ENCODE results near the gene CCDC24. TPM values are rescaled to one million over a fixed set of nuclear protein-coding genes. Genes with fewer than 3 reads are reported as not detected.
A peak's percentile ranks its signal among the peaks of the same experiment; 100 is the strongest.

The CCDC24 gene
- total RNA-seq, 1 donor from 2014 or later, result 2.7 TPM

DNA sequence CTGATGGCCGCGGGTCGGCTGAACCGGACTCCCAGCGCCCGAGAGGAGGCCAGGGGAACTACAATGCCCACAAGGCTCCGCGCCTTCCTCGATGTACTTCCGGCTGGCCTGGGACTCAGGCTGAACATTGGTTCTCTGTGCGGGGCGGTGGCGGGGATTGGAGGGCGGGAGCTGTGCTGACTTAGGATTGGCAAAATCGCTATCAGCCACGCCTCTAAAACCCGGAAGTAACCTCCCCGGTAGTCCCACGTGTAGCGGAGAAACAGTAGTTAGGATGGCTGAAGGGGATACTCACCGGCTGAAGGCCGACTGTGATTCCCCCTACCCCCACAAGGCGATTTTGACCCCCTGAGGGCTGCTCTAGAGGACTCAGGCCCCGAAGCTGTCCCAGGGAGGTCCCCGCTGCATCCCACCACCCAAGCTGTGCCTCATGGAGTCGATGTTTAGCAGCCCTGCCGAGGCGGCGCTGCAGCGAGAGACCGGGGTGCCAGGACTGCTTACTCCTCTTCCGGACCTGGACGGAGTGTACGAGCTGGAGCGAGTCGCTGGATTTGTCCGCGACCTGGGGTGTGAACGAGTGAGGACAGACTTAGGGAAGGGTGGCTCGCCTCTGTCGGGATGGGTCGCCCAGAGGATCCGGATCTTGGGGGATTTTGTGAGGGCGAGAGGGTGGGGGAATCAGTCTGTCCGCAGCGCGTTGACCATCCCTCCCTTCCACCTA lies 21.5 kb upstream of the CCDC24 start, which contains the start of gene DPH2:
Gene DPH2 (plus strand): TSS at position 265 of the 721 bp plus-strand sequence. CDS start 166 bp downstream, at position 431.
- intact Hi-C loops (cut with micrococcal nuclease), result loop anchor here (1.0 to 10.0 kb wide), 6 partner anchors 24 to 1288 kb away; partner anchors contain the start of genes BTBD19, DYNLT4, ELOVL1 and IPO13
- Mint-ChIP-seq H3K27ac (peak within 1 kb of the TSS; percentile 46), H3K9me3 (no peaks in the 10 kb centered on the region), H3K27me3 (ENCODE audit: insufficient read depth) (peaks cover 1% of the 10 kb centered on the region), H3K36me3 (ENCODE audit: low read depth) (peaks cover 25% of the 10 kb centered on the region), H3K4me1 (ENCODE audit: low read depth) (peaks cover 32% of the 10 kb centered on the region), H3K4me3 (peak within 1 kb of the TSS; percentile 96)
- peak; percentile 87 for DNase-seq (ENCODE audit: low spot score)

DNA sequence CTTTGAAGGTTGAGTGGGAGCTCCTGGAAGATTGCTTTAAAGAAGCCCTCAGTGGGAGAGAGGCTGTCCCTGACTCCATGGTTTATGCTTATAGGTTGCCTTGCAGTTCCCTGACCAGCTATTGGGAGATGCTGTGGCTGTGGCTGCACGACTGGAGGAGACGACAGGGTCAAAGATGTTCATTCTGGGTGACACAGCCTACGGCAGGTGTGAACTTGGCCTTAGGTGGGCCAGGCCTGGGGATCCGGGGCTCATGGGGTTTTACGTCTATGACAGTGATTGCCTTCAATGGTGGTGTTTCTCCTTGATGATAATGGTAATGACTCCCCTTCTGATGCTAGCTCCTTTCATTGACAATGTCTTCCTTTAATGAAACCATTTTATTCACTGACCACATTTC lies 20.9 kb upstream of the CCDC24 start:
- no peaks in the 10 kb centered on the region for H3K9me3 Mint-ChIP-seq
- no peak for DNase-seq (ENCODE audit: low spot score)
- no peak overlapping the region for H3K27ac Mint-ChIP-seq
- H3K4me3 Mint-ChIP-seq, result peak overlapping the region; percentile 96
- peaks cover 1% of the 10 kb centered on the region for H3K27me3 Mint-ChIP-seq (ENCODE audit: insufficient read depth)
- peaks cover 25% of the 10 kb centered on the region for H3K36me3 Mint-ChIP-seq (ENCODE audit: low read depth)
- peaks cover 32% of the 10 kb centered on the region for H3K4me1 Mint-ChIP-seq (ENCODE audit: low read depth)
- intact Hi-C loops (cut with micrococcal nuclease), result loop anchor here (1.0 to 10.0 kb wide), 4 partner anchors 60 to 1288 kb away; partner anchors contain the start of genes BTBD19, DYNLT4, ELOVL1 and YBX1

DNA sequence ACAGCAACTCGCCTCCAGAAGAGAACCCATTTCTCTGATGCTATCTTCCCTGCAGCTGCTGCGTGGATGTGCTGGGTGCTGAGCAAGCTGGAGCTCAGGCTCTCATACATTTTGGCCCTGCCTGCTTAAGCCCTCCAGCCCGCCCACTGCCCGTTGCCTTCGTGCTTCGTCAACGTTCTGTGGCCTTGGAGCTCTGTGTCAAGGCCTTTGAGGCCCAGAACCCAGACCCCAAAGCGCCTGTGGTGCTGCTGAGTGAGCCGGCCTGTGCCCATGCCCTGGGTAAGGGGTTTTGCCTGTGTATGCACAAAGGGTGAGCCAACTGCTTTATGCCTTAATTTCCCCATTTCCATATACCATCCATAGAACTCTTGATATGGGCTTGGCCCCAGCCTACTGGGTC lies 20.5 kb upstream of the CCDC24 start:
- no peak for DNase-seq (ENCODE audit: low spot score)
- Mint-ChIP-seq H3K27me3 (ENCODE audit: insufficient read depth) (peaks cover 1% of the 10 kb centered on the region), H3K4me3 (peak overlapping the region; percentile 96), H3K36me3 (ENCODE audit: low read depth) (peaks cover 27% of the 10 kb centered on the region), H3K9me3 (no peaks in the 10 kb centered on the region), H3K4me1 (ENCODE audit: low read depth) (peaks cover 36% of the 10 kb centered on the region), H3K27ac (no peak overlapping the region)
- intact Hi-C loops (cut with micrococcal nuclease), result loop anchor here (1.0 to 10.0 kb wide), 4 partner anchors 59 to 1289 kb away; partner anchors contain the start of genes BTBD19, DYNLT4, ELOVL1 and YBX1

DNA sequence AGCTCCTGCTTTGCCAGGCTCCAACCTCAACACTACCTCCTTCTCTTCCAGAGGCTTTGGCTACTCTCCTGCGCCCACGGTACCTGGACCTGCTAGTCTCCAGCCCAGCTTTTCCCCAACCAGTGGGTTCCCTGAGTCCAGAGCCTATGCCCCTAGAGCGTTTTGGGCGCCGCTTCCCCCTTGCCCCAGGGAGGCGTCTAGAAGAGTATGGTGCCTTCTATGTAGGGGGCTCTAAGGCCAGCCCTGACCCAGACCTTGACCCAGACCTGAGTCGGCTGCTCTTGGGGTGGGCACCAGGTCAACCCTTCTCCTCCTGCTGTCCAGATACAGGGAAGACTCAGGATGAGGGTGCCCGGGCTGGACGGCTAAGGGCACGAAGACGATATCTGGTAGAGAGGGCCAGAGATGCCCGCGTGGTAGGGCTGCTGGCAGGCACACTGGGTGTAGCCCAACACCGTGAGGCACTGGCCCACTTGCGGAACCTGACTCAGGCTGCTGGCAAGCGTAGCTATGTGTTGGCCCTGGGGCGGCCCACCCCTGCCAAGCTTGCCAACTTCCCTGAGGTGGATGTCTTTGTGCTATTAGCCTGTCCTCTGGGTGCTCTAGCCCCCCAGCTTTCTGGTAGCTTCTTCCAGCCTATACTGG lies 19.9 kb upstream of the CCDC24 start:
- Mint-ChIP-seq H3K9me3 (no peaks in the 10 kb centered on the region), H3K4me1 (ENCODE audit: low read depth) (peaks cover 41% of the 10 kb centered on the region), H3K27ac (no peak overlapping the region), H3K27me3 (ENCODE audit: insufficient read depth) (peaks cover 1% of the 10 kb centered on the region), H3K4me3 (peak overlapping the region; percentile 96), H3K36me3 (ENCODE audit: low read depth) (peaks cover 31% of the 10 kb centered on the region)
- intact Hi-C loops (cut with micrococcal nuclease), result loop anchor here (5.0 to 10.0 kb wide), 3 partner anchors 607 to 1289 kb away; partner anchors contain the start of genes BTBD19, DYNLT4, ELOVL1 and YBX1
- no peak for DNase-seq (ENCODE audit: low spot score)

DNA sequence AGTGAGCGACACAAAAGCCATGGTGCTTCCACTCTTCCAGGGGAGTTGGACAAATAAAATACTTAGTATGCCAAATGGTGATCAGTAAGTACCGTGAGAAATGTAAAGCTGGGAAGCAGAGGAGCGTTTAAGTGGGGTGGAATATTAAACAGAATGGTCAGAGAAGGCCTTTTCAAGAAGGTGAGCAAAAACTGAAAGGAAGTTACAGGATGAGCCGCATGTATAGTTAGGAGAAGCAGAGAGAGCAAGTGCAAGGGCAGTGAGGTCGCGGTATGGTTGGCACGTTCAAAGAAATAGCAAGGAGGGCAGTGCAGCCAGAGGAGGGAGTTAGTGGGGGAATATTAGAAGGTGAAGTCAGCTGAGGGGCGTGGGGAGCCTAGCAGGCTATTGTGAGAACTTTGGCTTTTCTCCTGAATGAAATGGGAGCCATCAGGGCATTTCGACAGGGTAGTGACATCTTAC lies 17.4 kb upstream of the CCDC24 start:
- Mint-ChIP-seq H3K4me1 (ENCODE audit: low read depth) (peaks cover 65% of the 10 kb centered on the region), H3K27me3 (ENCODE audit: insufficient read depth) (peaks cover 1% of the 10 kb centered on the region), H3K9me3 (no peaks in the 10 kb centered on the region), H3K27ac (peak overlapping the region; percentile 89), H3K4me3 (peak overlapping the region; percentile 85), H3K36me3 (ENCODE audit: low read depth) (peaks cover 44% of the 10 kb centered on the region)
- DNase-seq (ENCODE audit: low spot score), result no peak
- intact Hi-C loops (cut with micrococcal nuclease), result loop anchor here (1.0 to 10.0 kb wide), 8 partner anchors 17 to 1292 kb away; partner anchors contain the start of genes BTBD19, CCDC24, DYNLT4 and ELOVL1

DNA sequence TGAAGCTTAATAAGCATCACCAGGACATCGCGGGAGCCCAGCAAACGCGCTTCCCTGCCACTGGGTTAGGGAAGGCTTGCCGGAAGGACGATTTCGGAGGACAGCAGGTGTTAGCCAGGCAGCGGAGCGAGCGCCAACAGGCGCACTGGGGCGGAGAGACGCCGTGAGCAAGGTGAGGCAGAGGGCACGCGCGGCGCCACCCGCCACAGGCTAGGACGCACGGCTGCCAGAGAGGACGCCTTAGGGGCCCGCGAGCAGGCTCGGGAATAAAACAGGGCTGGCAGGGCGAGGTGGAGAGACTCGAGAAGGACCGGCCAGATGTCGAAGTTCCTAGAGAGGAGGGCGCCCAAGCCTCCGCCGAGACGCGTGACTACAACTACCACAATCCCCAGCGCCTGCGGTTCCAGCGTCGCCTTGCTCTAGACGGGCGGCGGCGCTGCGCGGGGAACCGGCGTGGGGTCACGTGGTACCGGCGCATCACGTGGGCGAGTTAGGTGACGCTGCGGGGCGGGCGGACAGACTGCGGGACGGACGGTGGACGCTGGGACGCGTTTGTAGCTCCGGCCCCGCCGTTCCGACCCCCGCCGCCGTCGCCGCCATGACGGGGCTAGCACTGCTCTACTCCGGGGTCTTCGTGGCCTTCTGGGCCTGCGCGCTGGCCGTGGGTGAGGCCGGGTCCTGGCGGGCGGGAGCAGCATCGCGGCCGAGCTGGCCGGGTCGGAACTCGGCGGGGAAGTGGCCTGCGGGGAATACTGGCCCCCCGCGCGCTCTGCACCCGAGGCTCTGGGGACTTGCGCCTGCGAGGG lies 16.8 kb upstream of the CCDC24 start, which contains the start of gene ATP6V0B:
Gene ATP6V0B (plus strand): TSS at position 518 of the 806 bp plus-strand sequence. CDS start 81 bp downstream, at position 599.
- DNase-seq (ENCODE audit: low spot score), result peak; percentile 94
- Mint-ChIP-seq H3K36me3 (ENCODE audit: low read depth) (peaks cover 44% of the 10 kb centered on the region), H3K4me1 (ENCODE audit: low read depth) (peaks cover 60% of the 10 kb centered on the region), H3K9me3 (no peaks in the 10 kb centered on the region), H3K27ac (peak within 1 kb of the TSS; percentile 89), H3K27me3 (ENCODE audit: insufficient read depth) (peaks cover 1% of the 10 kb centered on the region), H3K4me3 (peak within 1 kb of the TSS; percentile 85)
- intact Hi-C loops (cut with micrococcal nuclease), result loop anchor here (1.0 to 10.0 kb wide), 8 partner anchors 17 to 1292 kb away; partner anchors contain the start of genes BTBD19, CCDC24, DYNLT4 and ELOVL1

DNA sequence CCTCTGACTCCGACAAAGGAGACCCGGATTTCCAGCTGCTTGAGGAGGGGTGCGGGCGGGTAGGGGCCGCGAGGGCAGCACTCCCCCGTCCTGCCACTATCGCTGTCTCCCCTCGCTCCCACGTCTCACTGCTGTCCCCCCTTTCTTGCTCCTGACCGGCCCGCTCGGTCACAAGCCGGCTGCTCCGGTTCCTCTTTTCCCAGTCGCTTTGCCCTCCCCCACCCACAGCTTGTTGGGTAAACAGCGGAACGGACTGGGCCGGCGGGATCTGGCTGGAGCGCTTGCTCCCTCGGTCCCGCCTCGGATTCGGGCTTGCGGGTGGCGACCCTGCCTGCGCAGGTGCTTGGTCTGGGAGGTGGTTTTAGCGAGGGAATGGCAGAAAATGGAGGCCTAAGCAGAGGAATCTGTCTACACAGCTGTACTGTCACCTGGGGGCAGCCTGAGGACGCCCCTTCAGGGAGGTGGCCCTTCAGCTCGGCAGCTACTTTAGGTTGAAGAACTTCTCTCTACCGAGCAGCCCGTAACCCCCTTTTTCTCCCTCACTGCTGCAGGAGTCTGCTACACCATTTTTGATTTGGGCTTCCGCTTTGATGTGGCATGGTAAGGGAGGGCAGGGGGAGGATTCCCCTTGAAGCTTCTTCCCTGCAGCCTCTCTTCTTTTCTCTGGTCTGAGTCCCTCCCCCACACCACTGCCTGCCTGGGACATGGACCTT lies 16.0 kb upstream of the CCDC24 start:
- Mint-ChIP-seq H3K27me3 (ENCODE audit: insufficient read depth) (peaks cover 1% of the 10 kb centered on the region), H3K4me3 (peak overlapping the region; percentile 85), H3K36me3 (ENCODE audit: low read depth) (peaks cover 43% of the 10 kb centered on the region), H3K4me1 (ENCODE audit: low read depth) (peaks cover 60% of the 10 kb centered on the region), H3K9me3 (no peaks in the 10 kb centered on the region), H3K27ac (peak overlapping the region; percentile 80)
- intact Hi-C loops (cut with micrococcal nuclease), result loop anchor here (10.0 kb wide), 1 partner anchor 611 kb away; the partner anchor contains the start of gene ELOVL1
- peak; percentile 25 for DNase-seq (ENCODE audit: low spot score)

DNA sequence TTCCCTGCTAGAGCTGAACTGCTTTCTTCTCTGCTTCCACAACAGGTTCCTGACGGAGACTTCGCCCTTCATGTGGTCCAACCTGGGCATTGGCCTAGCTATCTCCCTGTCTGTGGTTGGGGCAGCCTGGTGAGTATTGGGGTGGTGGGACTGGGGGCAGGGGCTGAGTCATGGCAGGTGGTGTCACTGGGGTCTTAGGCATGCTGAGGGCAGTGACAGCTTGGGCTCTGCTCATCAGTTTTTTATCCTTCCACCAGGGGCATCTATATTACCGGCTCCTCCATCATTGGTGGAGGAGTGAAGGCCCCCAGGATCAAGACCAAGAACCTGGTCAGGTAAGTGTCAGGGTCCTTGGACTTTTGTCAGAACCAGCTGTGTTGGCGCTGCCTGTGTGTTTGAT lies 15.4 kb upstream of the CCDC24 start:
- peak overlapping the region; percentile 80 for H3K27ac Mint-ChIP-seq
- peaks cover 43% of the 10 kb centered on the region for H3K36me3 Mint-ChIP-seq (ENCODE audit: low read depth)
- DNase-seq (ENCODE audit: low spot score), result no peak

DNA sequence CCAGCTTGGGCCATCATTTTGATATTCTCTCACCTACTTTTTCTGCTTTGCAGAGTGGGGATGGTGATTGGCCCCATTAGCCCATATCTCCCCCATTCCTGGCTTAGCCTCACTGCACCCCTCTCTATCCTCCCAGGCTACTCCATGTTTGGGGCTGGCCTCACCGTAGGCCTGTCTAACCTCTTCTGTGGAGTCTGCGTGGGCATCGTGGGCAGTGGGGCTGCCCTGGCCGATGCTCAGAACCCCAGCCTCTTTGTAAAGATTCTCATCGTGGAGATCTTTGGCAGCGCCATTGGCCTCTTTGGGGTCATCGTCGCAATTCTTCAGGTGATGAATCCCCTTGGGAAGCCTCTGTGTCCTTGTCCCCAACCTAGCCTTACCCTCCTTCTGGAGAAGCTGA lies 14.5 kb upstream of the CCDC24 start:
- no peak for DNase-seq (ENCODE audit: low spot score)
- H3K27me3 Mint-ChIP-seq (ENCODE audit: insufficient read depth), result peaks cover 1% of the 10 kb centered on the region
- intact Hi-C loops (cut with micrococcal nuclease), result loop anchor here (10.0 kb wide), 1 partner anchor 612 kb away; the partner anchor contains the start of gene ELOVL1
- peak overlapping the region; percentile 85 for H3K4me3 Mint-ChIP-seq
- H3K4me1 Mint-ChIP-seq (ENCODE audit: low read depth), result peaks cover 58% of the 10 kb centered on the region
- peaks cover 43% of the 10 kb centered on the region for H3K36me3 Mint-ChIP-seq (ENCODE audit: low read depth)
- H3K27ac Mint-ChIP-seq, result no peak overlapping the region
- H3K9me3 Mint-ChIP-seq, result no peaks in the 10 kb centered on the region

More for the DNA sequence above, 15.4 kb upstream of the CCDC24 start:
- intact Hi-C loops (cut with micrococcal nuclease), result loop anchor here (10.0 kb wide), 1 partner anchor 611 kb away; the partner anchor contains the start of gene ELOVL1
- Mint-ChIP-seq H3K9me3 (no peaks in the 10 kb centered on the region), H3K4me1 (ENCODE audit: low read depth) (peaks cover 58% of the 10 kb centered on the region), H3K27me3 (ENCODE audit: insufficient read depth) (peaks cover 1% of the 10 kb centered on the region), H3K4me3 (peak overlapping the region; percentile 85)

DNA sequence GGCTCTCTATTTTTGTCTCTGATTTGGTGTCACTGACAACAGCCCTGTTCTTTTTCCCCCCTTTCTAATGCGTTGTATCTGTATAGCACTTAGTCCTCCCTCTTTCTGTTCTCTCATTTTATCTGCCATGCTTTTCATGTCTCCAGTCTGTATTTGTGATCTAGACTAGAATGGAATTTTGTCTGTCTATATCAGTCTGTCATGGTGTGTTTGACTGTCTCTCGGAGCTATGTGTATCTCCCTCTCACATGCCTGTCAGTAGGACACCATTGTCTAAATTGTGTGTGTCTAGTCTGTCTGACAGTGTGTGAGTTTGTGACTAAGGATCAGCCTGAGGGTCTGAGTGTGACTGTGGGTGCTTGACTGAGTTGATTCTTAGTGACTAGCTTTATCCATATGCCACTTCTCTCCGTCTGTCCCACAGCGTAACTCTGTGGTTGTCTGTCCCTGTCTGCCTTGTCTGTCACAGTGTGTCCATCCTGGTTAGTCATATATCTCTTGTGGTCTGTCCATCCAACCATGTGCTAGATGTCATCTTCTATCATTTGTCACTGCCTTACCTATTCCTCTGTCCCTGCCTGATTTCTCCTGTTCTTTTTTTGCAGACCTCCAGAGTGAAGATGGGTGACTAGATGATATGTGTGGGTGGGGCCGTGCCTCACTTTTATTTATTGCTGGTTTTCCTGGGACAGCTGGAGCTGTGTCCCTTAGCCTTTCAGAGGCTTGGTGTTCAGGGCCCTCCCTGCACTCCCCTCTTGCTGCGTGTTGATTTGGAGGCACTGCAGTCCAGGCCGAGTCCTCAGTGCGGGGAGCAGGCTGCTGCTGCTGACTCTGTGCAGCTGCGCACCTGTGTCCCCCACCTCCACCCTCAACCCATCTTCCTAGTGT lies 13.8 kb upstream of the CCDC24 start:
- peaks cover 58% of the 10 kb centered on the region for H3K4me1 Mint-ChIP-seq (ENCODE audit: low read depth)

DNA sequence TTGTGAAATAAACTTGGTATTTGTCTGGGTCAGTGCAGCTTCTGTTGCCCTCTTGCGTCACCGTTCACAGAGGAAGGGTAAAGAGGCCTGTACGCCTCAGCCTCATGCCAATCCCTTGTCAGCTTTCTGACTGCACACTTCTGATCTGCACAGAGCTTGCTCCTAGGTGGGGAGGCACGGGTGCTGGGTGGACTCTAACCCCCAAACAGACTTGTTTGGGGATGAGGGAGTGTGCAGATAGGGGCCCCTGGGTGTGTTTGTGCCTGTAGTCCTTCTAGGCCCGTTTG lies 13.2 kb upstream of the CCDC24 start:
- DNase-seq (ENCODE audit: low spot score), result no peak
- no peaks in the 10 kb centered on the region for H3K9me3 Mint-ChIP-seq
- intact Hi-C loops (cut with micrococcal nuclease), result loop anchor here (10.0 kb wide), 1 partner anchor 613 kb away; the partner anchor contains the start of gene ELOVL1
- no peak overlapping the region for H3K27ac Mint-ChIP-seq
- peak overlapping the region; percentile 85 for H3K4me3 Mint-ChIP-seq
- peaks cover 35% of the 10 kb centered on the region for H3K36me3 Mint-ChIP-seq (ENCODE audit: low read depth)
- peaks cover 1% of the 10 kb centered on the region for H3K27me3 Mint-ChIP-seq (ENCODE audit: insufficient read depth)
- peaks cover 56% of the 10 kb centered on the region for H3K4me1 Mint-ChIP-seq (ENCODE audit: low read depth)

More for the DNA sequence above, 13.8 kb upstream of the CCDC24 start:
- no peak for DNase-seq (ENCODE audit: low spot score)
- intact Hi-C loops (cut with micrococcal nuclease), result loop anchor here (10.0 kb wide), 1 partner anchor 613 kb away; the partner anchor contains the start of gene ELOVL1
- Mint-ChIP-seq H3K27ac (no peak overlapping the region), H3K27me3 (ENCODE audit: insufficient read depth) (peaks cover 1% of the 10 kb centered on the region), H3K36me3 (ENCODE audit: low read depth) (peaks cover 38% of the 10 kb centered on the region), H3K4me3 (peak overlapping the region; percentile 85), H3K9me3 (no peaks in the 10 kb centered on the region)
